Stimulated activated CD8-positive, alpha-beta memory T cell treated with anti-CD3 and anti-CD28 coated beads, Interleukin-7, amount 100 ng/mL, for 4 hours (primary cell): ENCODE results near the gene CA10.

Source experiments
- DNase-seq, 2 donors: peaks; one replicate each; pipeline ENCODE4 v3.0.0-alpha.2; 2020; ENCODE audit warnings: low read depth in 2 of 2

The CA10 gene

DNA sequence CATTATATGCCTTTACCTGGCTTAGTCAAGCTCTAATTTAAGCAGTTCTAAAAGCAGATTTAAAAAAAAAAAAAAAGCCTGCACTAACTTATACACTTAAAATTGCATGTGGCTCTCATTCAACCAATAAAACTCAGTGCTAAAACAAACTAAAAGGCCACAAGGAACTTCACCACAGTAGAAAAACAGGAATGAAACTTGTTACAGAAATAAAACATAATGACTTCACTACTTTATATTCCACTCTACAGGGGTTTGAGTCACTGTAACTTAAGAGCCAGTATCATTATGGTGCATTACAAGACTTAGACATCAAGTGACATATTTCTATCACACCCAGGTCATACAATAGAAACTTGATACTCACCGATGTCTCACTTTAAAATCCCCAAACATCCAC, 11.1 kb downstream of the CA10 start:
- DNase-seq, result no peak

DNA sequence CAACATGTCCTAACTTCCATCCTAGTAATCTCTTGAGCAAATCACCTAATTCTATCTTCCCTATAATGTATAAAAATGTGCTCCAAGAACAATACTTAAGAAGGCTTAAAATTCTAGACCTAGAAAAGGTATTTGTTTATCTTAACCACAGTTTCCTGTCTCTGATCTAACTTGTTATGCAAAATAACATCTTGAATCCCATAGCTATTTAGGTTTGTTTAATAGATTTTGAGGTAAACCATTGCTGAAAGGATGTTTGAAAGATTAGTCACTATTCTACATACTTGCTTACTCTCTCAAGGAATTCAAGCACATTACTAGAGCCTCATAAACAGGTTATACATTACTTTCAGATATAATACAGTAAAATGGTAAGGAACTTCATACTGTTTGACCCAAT, 13.0 kb downstream of the CA10 start:
- no peak for DNase-seq

DNA sequence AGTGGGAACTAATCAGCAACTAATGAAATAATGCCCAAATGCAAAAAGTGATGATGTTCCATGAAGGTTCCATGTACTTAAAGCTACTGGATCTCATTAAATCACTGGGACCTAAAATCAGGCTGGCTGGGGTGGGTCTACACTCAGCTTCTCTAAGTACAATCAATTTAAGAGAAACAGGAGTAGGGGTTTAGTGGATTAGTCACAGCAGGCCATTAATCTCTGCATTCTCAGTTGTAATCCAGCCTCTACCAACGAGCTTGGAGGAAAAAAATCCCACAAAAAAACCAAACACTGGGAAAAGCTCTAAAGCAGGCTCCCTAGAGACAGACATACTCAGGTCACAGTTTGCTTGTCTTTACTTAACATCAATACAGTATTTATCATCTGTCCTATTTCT, 15.0 kb downstream of the CA10 start:
- no peak for DNase-seq

DNA sequence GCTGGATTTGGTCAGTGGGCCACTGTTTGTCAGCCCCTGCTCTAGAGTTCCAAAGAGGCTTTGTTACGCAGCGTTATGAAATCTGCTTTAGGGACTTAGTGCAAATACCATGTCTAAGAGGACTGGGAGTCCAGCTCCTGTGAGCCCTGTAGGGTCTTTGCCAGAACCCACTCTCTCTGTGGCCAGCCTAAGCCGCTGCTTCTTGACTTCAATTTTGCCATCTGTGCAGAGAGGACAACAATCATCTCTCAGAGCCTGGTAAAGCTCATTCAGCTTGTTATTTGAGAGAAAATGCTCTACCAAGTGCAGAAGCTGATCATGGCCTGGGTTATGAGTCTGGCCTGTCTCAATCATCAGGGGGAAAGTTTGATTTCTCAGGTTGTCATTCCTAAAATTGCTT, 17.9 kb downstream of the CA10 start:
- DNase-seq, result no peak

DNA sequence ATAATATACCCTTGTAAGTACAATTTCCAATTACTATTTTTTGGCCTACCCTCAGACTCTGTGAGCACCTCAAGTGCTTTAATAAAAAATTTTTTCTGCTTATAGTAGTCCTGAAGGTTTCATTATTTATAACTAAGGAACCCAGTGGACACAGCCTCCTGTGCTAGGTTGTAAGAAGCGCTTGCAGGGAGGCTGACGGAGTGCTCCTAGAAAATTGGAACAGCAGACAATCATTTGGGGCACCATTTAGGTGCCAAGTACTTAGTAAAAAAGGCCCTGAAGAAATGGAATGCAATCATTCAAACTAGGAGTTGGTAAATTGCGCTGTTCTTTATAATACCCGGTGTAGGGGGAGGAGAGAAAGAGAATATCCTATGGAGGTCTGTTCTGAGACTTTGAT, 19.8 kb downstream of the CA10 start:
- no peak for DNase-seq

DNA sequence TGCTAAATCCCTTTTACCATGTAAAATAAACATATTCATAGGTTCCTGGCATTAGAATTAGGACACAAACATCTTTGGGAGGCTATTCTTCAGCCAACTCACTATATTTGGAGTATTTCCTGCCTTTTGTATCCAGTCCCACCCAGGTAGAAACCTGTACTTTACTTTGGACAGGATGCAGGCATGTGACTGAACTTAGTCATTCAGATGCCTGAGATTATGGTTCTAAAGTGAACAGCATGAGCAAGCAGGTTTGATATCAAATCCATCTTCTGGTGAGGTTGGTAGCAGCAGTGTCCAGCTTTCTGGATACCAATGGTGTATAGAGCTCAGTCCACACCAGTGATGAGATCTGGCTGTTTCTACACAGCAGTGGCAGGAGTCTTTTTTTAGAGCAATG, 20.2 kb downstream of the CA10 start:
- DNase-seq, result no peak

DNA sequence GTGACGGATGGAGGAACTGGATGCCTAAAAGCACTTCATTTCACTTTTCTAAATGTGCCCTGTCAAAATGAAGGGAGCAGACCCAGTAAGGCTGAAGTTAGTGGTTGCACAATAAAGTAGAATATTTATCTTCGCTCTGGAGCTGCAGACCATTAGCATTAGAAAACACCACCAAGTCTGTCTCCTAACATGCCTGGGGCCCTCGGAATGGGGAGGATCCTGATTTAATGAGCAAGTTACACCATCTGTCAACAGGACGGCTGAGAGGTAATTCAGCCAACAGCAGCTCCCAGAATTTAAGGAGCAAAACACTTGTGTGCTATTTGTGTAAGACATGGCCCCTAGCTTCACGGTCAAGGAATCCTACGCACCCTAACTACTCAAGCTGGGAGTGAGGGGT, 22.3 kb downstream of the CA10 start:
- DNase-seq, result no peak

DNA sequence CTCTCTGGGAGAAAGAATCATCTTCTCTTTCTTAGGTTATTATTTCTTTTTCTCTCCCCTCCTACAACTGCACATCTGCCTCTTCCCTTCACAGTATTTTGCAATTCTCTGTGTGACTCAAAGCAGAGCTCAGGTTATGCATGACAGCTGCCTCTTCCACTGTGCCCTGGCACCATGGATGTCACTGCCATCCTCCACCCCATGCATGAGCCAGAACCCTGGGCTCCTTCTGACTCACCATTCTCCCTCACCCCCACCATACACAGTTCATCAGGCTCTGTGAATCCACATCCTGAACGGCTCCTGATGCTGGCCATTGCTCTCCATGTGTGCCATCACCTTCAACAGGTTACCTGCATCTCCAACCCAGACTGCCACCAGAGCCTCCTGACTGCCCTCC, 23.9 kb downstream of the CA10 start:
- no peak for DNase-seq

DNA sequence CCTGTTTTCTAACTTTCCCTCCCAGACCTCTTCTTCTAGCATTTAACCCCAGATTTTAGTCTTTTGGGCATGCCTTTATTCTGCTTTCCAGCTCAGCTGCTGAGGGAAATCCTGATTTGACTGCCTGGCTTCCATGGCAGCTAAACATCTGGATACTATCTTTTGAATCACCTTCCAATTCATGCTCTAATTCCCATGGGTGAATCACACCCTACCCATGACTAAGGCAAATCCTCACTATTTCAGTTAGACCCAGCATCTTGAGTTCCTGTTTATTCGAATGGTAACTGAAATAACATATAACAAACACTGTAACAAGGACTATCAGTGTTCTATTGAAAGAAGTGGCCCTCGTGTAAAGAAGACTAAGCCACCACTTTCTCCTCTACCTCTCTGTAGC, 29.8 kb downstream of the CA10 start:
- DNase-seq, result no peak

DNA sequence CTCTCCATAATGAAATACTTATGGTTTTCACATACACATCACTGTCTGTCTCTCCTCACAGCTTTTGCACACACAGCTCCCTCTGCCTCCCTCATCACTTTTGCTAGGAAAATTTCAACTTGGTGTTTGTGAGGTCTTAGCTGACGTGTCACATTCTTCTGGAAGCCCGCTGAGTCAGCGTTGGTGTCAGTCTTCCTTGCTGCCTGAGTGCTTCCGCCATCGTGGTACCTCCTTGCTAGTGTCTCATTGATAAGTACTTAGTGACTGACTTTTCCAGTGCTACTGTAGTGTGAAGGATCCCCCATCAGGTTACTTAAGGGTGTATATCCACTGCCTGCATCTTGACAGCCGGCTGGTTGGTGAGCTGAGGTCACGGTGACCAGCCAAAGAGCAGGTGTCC, 33.5 kb downstream of the CA10 start:
- DNase-seq, result no peak

DNA sequence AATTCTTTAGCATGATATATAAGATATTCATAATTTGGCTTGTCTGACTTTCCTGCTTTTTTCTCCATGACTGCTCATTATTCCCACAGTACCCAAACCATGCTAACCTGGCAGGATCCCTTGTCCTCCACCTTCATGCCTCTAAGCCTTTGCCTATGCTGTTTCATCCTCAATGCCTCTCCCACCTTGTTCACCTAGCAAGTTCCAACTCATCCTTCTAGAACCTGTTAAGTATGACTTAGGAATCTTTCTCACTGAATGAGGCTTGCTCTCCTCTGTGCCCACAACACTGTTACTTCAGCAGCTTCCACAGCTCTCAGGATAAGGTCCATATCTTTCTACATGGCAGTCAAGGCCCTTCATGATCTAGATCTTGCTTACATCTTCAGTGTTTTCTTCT, 34.0 kb downstream of the CA10 start:
- DNase-seq, result no peak

DNA sequence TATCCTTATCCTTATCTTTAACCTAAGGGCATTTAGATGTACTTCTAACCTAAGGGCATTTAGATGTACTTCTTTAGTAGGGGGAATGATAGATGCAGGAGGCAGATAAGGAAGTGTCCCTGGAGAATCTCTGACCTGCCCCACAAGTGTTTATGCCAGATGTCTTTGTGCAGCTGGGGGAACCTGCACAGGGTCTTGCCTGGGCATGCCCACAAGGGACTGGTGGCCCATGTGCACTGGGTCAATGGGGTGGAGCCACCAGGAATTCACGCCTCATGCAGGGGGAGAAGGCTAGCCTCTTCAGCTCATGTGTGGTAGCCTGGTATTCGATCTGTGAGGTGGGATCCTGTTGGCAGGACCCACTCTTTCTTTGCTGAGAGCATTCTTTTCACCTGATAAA, 38.0 kb downstream of the CA10 start:
- no peak for DNase-seq

DNA sequence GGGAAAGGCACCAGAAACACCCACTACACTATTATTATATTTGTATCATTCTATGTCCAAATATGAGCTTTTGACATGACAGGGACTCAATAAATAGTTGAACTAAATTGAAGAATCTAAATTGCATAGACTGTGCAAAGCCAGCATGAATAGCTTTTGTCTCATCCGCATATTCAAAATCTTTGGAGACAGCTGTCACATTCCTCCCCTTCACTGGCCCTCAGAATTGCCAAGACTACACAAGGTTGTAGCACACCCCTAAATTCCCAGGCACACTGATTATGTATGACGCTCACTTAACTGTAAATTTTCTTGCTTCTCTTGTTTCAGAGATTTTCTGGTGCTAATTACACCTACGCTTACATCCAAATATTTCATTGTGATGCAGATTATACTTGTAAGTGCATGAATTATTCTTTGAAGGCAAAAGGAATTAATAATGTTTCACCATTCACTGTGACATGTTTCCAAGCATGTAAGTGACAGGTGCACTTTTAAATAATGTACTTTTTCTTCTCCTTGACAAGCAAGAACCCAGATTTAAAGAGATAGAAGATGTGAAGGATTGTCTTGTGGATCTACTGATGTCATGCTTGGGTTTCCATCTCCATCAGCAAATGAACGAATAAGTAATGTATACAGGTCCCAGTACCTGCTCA, 47.5 kb downstream of the CA10 start:
- DNase-seq, result no peak

DNA sequence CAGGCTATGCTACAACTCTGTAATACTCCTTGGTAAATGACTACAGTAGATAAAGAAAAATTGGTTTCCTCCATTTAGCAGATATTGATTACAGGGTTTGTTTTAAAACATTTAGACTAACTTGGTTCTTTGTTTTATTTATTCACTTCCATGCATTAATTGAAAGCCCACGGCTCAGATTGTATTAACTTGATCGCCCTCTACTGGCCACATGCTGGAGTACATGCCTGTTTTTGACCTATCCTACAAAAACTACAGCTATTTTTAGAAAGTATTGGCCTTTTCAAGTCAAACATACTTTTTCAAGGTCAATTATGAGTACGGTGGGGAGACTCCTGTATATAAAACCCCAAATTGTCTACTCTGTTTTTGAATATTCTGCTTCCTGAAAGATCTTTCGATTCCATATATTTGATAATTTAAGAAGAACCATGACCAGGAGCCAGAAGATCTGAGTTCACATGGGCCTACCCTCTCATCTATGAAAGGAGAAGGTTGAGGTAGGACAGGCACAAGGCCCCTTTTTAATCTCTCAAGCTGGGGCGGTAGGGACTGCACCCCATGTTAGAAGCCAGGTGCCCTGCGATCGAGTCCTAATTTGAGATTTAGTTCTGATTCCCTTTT, 51.8 kb downstream of the CA10 start:
- DNase-seq, result no peak

DNA sequence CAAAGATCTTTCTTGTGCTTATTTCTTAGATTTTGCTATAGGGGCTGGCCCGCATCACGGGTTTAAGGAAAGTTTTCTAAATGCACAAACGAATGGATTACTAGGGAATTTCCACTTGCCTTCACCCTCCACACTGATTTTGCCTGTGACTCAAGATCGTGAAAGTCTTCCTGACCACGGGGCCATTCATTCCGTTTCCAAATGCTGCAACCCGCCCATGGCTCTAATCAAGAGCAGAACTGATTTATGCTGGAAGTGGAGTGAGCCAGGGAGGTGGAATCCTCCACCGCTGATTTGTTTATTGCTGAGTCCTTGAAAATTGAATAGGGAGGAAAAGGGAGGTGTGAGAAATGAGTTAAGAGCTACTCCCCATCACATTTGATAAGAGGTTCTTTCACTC, 52.4 kb downstream of the CA10 start:
- no peak for DNase-seq

DNA sequence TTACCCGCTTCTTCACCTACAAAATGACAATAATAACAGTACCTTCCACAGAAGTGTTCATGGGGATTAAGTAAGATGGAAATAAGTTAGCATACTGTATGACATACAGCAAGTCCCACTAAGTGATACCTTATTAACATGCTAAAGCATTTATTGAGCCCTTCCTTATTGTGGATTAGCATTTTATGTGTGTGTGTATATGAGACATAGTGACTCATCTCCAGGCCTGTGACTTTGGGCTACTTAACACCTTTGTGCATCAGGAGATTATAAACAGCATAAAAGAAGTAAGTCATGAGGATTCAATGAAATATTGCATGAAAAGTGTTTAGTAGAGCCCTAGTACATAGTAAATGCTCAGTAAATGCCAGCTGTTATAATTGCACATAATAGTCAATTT, 52.9 kb downstream of the CA10 start:
- no peak for DNase-seq

DNA sequence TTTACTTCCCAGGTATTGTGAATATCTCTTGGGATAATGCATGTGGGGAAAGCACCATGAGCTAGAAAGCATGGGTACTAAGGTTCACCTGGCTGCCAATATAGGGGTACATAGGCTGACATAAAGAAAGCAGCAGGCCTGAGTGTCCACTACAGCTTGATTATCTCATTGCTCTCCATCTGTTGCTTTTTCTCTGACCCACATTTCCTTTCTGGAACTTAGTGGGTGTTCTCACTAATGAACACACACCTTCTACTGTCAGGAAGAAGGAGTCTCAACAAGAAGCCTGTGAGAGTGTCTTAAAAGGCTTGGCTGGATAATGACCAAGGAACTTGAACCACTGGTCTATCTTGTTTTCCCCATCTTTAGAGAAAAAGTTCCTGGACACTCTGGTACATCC, 62.5 kb downstream of the CA10 start:
- no peak for DNase-seq

DNA sequence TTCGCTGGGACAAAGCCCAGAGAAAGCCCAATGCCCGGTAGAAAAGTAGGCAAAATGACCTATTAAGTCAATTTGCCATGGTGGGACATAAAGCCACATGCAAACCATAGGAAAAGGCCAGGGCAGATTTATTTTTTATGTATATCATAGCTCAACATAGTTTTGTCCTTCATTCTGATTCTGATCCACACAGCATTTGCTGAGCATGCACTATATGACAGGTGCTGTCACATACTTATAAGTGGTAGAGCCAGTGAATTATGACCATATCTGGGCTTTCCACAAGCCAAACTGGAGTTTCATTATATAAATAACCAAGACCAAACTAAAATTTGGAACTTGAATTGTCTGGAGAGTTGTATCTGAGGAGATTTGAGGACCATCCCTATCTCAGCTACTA, 74.3 kb downstream of the CA10 start:
- DNase-seq, result no peak

DNA sequence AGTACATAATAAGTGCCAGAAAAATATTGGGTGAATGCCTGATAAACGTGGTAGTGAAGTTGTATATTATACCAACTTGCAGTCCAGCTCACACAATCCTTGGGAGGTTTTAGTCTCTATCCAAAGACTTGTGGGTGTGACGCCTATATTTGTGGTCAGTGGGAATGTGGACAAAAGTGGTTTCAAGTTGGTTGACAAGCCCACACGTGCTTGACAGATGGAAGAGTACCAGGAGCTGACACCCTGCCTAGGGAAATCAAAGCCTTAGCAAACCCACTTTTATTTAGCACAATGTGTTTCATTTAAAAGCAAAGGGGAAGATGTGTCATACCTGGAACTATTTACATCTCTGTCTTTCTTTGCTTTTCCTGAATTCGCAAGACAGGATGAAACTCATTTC, 79.0 kb downstream of the CA10 start:
- no peak for DNase-seq

DNA sequence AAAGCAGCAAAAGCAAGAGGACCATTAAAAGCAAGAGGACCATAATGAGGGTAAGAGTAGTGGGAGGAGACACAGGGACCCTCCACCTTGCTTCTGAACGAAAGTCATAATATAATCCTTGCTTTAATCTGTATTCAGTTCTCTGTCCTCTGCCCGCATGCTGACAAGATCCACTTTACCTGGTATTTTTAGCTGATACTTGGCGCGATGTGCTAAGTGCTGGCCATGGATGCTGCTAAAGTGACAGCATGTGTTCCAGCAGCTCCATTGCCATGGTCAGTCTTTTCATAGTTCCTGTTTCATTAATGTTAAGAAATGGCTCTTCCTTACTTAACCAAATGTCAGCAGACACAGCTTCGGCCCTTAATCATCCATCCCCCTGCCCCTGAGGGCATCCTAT, 86.8 kb downstream of the CA10 start:
- no peak for DNase-seq

DNA sequence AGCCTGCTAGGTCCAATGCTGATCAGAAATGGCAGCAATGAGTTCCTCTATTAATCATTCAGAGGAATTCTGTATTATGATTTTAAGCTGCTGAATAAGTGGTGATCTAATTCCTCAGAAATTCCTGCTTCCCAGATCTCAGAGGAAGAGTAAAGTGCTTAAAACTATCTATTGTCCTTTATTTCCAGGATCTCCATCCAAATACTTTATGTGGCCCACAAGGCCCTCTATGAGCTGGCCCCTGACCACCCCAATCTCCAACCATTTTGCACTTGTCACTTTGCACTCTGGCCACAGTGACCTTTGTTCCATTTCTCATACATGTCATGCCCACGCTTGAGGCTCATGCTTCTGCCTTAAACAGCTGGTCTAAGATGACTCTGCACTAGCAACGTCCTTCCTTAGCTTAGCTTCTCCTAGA, 93.7 kb downstream of the CA10 start:
- no peak for DNase-seq

DNA sequence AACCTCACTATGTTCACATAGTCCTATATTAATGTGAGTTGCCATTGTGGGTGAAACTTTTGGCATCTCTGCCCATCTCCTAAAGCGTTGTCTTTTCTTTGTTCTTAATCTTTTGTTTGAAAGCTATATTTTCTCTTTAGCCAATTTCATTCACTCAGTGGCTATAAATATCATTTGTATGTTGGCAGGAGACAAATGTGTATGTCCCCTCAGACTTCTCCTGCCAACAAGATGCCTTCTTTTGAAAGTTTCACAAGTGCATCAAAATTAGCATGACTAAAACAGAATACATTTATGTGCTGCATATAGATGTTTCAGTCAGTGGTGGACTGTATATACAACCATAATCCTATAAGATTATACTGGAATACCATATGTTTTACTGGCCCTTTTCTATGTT, 109.0 kb downstream of the CA10 start:
- DNase-seq, result no peak

DNA sequence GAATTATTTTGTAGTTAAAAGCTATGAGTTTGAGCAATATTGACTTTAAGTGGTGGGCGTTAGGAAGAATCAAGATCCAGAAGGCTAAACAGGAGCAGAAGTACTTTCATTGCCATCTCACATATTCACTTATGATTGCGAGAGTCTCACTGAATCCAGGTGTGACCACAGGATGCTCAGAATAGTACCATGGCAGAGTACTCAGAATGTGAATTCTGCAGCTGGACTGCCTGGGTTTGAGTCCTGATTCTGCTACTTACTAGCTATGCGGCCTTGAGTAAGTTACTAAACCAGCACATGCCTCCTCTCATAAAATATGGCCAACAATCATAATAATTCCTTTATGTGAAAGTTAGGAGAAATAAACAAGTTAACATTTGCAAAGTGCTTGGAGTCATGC, 109.5 kb downstream of the CA10 start:
- no peak for DNase-seq
